ENCODE data around the gene STAT6.

Gene STAT6

GRCh38 chr12:57048423-57049118 is 62.6 kb downstream of the STAT6 start:
- no peak overlapping the region for H3K27ac ChIP-seq (ENCODE audit: low read depth, low read length)
- no peaks in the 10 kb centered on the region for H3K9me3 ChIP-seq (ENCODE audit: insufficient read depth, low read length)
- no peaks in the 10 kb centered on the region for H3F3A ChIP-seq (ENCODE audit: insufficient read depth)
- H3K27me3 ChIP-seq (ENCODE audit: low read length): no peaks in the 10 kb centered on the region
- no peak overlapping the region for H3K9ac ChIP-seq (ENCODE audit: low read length)
- no peaks in the 10 kb centered on the region for H4K20me1 ChIP-seq (ENCODE audit: low read depth, low read length)
- H3K9me2 ChIP-seq (replicated peaks; ENCODE audit: insufficient read depth, low read length): no peaks in the 10 kb centered on the region
- no peak overlapping the region for H3K4me2 ChIP-seq (ENCODE audit: low read depth, low read length, poor library complexity, severe bottlenecking)
- no peak overlapping the region for H3K4me3 ChIP-seq (ENCODE audit: insufficient read depth, low read length, poor library complexity, severe bottlenecking)
- no peaks in the 10 kb centered on the region for H3K79me2 ChIP-seq (ENCODE audit: insufficient read depth, low read length)
- no peaks in the 10 kb centered on the region for H3K36me3 ChIP-seq (ENCODE audit: low read length)
- H2AFZ ChIP-seq (ENCODE audit: low read depth, low read length, severe bottlenecking): no peak overlapping the region
- TF ChIP-seq CTCF (IDR thresholded peaks at IDR 0.05; ENCODE audit: insufficient read depth, low read length, poor library complexity, severe bottlenecking): no peak
- TF ChIP-seq EZH2phosphoT487 (conservative IDR thresholded peaks at IDR 0.05; ENCODE audit: low read length): no peak

GRCh38 chr12:57047981-57048380 is 63.2 kb downstream of the STAT6 start:
- Histone ChIP-seq H3K9ac (ENCODE audit: low read length) (no peak overlapping the region), H2AFZ (ENCODE audit: low read depth, low read length, severe bottlenecking) (no peak overlapping the region), H3K4me2 (ENCODE audit: low read depth, low read length, poor library complexity, severe bottlenecking) (no peak overlapping the region)

GRCh38 chr12:57046947-57047890 is 63.9 kb downstream of the STAT6 start:
- Histone ChIP-seq H3K27ac (ENCODE audit: low read depth, low read length) (no peak overlapping the region), H3F3A (ENCODE audit: insufficient read depth) (no peaks in the 10 kb centered on the region), H3K79me2 (ENCODE audit: insufficient read depth, low read length) (no peaks in the 10 kb centered on the region), H3K27me3 (ENCODE audit: low read length) (no peaks in the 10 kb centered on the region), H3K9me3 (ENCODE audit: insufficient read depth, low read length) (no peaks in the 10 kb centered on the region), H3K36me3 (ENCODE audit: low read length) (no peaks in the 10 kb centered on the region), H3K4me3 (ENCODE audit: insufficient read depth, low read length, poor library complexity, severe bottlenecking) (no peak overlapping the region), H4K20me1 (ENCODE audit: low read depth, low read length) (no peaks in the 10 kb centered on the region), H3K9me2 (replicated peaks; ENCODE audit: insufficient read depth, low read length) (no peaks in the 10 kb centered on the region), H2AFZ (ENCODE audit: low read depth, low read length, severe bottlenecking) (no peak overlapping the region), H3K4me2 (ENCODE audit: low read depth, low read length, poor library complexity, severe bottlenecking) (no peak overlapping the region), H3K9ac (ENCODE audit: low read length) (no peak overlapping the region)
- no peak for TF ChIP-seq CTCF (IDR thresholded peaks at IDR 0.05; ENCODE audit: insufficient read depth, low read length, poor library complexity, severe bottlenecking)
- TF ChIP-seq EZH2phosphoT487 (conservative IDR thresholded peaks at IDR 0.05; ENCODE audit: low read length): no peak

More at GRCh38 chr12:57047981-57048380, 63.2 kb downstream of the STAT6 start:
- Histone ChIP-seq H3K36me3 (ENCODE audit: low read length) (no peaks in the 10 kb centered on the region), H3K27ac (ENCODE audit: low read depth, low read length) (no peak overlapping the region), H3K27me3 (ENCODE audit: low read length) (no peaks in the 10 kb centered on the region), H3K9me3 (ENCODE audit: insufficient read depth, low read length) (no peaks in the 10 kb centered on the region), H3K79me2 (ENCODE audit: insufficient read depth, low read length) (no peaks in the 10 kb centered on the region), H3K9me2 (replicated peaks; ENCODE audit: insufficient read depth, low read length) (no peaks in the 10 kb centered on the region), H3K4me3 (ENCODE audit: insufficient read depth, low read length, poor library complexity, severe bottlenecking) (no peak overlapping the region), H3F3A (ENCODE audit: insufficient read depth) (no peaks in the 10 kb centered on the region), H4K20me1 (ENCODE audit: low read depth, low read length) (no peaks in the 10 kb centered on the region)
- TF ChIP-seq EZH2phosphoT487 (conservative IDR thresholded peaks at IDR 0.05; ENCODE audit: low read length) (no peak), CTCF (IDR thresholded peaks at IDR 0.05; ENCODE audit: insufficient read depth, low read length, poor library complexity, severe bottlenecking) (no peak)

Data from SU-DHL-6 (cell line).